Stimulated activated CD4-positive, alpha-beta T cell treated with anti-CD3 and anti-CD28 coated beads, Interleukin-12 subunit alpha, Interleukin-12 subunit beta, amount 100 ng/mL, for 4 hours (primary cell): ENCODE data around the gene ZNF775.

Source experiments
- DNase-seq: peaks from one replicate; pipeline ENCODE4 v3.0.0-alpha.2; 2020

ZNF775 gene

DNA sequence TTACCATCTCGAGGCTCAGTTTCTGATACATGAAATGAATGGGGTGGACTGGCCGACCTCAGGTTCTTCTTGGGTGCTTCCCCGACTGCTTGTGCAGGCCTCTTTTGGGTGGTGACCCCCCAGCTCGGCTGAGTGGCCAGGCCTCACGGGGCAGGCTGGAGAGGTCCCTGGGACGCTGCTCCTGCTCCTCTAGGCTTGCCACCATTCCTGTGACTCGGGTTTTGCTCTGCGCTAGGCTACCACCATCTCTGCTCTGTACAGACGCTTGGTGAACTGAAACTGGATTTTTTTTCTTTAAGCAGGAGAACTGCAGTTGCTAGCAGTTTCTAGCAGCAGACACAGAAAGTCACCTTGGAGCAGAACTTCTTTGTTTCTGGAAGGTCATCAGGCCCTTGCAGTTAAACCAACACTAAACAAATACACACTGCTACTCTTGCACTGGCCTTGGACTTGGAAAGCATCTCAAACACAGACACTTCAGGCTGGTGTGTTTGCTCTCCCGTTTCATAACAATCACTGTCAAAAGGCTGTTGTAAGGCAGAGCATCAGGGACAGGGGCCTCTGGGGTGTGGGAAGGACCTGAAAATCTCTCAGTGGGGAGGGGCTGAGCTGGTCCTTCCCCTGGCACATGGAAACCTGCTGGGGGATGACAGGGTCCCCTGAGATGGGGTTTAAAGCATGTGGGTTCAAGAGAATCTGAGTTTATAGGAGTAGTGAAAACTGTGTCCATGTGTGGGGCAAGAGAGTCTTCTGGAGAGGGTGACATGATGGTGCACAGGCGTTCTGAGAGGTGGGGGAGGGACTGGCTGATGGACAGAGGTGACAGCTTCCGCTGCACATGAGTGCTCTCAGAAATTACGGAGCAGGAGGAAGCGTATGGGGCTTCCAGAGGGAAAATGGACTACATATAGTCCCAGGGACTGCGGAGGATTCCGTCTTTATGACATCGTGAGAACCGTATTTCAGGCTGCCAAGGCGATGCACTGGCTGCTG lies 36.3 kb downstream of the ZNF775 start:
- no peak for DNase-seq

DNA sequence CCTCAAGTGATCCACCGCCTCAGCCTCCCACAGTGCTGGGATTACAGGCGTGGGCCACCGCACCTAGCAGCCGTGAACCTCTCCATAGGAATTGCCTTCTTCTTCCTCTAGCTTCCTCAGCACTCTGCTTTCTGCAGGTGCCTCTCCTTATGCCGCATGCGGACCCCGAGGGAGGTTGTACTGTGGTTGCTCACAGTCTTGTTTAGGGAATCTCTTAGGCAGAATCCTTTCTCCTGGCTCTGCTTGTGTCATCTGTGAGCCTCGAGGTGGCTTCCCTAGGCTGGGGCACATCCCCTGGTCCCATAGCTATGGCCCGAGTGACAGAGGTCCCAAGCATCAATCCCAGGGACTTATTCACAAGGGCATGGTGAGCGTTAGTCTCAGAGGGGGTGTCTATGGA lies 38.1 kb downstream of the ZNF775 start:
- no peak for DNase-seq

DNA sequence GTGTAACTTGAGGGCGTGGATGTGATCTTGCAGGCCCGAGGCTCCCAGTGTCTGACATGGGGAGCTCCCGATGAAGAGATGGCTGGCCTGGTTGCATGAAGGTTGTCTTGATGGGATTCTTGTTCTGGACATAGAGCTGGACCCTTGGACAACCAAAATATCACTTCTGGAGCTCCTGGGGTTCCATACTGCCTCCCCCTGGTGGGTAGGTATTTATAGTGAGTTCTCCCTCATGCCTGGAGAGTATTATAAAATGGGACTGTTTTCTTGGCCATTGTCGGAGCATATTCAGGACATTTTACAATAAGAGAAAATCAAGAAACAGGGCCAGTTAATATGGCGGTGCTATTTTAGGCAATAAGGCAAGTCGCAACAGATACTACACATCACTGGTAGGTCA lies 38.7 kb downstream of the ZNF775 start:
- no peak for DNase-seq

DNA sequence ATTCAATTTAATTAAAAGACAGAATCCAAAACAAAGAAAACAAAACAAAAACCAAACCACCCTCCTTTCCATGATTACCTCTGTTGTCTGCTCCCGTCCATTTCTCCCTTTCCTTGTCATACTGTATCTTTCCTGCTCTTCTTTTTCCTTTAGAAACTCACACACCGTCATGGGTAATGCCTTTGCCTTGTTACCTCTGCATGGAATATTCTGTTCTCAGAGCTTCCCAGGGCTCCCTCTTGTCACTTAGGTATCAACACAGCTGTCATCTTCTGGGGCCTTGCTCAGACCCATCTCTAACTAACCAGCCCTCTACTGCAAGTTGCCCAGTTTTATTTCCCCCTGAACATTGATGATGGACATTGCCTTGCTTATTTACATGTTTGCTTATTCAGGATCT lies 41.1 kb downstream of the ZNF775 start:
- DNase-seq, result no peak

DNA sequence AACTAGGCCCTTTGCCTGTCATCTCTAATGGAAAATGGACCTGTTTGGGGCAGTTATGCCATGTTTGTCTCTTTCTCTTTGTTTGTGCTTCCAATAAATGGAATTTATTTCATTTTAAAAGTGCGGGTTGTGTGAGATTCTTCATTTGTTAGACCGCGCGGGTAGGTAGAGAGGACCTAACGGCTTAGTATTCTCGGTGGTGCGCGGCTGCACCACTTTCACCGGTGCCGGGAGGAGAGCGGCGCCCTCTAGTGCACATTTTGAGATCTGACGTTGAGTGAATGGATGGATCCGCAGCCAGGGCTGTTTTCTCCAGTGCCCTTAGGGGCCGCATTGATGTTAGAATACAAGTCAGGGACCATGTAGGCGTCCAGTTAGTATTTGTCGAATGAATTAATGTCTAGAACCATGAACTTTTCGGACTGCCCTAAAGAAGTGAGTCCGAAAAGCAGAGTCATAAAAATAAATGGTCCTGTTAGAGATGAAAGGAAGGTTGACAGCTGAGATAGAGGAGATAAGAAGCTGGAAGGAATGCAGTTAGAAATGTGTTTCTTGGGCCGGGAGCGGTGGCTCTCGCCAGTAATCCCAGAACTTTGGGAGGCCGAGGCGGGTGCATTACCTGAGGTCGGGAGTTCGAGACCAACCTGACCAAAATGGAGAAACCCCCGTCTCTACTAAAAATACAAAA lies 42.0 kb downstream of the ZNF775 start:
- peak; percentile 82 for DNase-seq

DNA sequence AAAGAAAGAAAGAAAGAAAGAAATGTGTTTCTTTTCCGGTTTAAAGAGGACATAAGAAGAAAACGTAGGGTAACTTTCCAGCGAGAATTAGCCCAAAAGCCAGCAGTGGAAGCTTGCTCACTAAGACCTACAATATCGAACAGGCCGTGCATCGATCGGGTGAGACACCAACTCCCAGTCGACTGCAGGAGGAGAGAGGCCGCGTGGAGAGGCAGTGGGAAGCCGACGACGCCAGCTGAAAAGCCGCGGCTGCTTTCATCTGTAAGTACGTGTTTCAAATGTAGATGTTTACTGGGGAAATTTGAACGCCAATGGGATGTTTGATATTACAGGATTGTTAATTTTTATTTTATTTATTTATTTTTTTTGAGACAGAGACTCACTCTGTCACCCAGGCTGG lies 42.7 kb downstream of the ZNF775 start:
- no peak for DNase-seq

DNA sequence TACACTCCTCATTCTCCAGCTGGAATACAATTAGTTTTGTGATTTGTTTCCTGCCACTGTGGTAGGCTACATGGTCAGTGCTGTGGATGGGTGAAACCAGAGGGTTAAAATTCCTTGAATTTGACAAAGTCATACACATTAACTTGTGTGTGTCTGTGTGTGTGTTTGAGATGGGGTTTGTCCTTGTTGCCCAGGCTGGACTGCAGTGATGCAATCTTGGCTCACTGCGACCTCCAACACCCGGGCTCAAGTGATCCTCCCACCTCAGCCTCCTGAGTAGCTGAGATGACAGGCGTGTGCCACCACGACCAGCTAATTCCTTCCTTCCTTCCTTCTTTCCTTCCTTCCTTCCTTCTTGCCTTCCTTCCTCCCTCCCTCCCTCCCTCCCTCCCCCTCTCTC lies 46.5 kb downstream of the ZNF775 start:
- no peak for DNase-seq

DNA sequence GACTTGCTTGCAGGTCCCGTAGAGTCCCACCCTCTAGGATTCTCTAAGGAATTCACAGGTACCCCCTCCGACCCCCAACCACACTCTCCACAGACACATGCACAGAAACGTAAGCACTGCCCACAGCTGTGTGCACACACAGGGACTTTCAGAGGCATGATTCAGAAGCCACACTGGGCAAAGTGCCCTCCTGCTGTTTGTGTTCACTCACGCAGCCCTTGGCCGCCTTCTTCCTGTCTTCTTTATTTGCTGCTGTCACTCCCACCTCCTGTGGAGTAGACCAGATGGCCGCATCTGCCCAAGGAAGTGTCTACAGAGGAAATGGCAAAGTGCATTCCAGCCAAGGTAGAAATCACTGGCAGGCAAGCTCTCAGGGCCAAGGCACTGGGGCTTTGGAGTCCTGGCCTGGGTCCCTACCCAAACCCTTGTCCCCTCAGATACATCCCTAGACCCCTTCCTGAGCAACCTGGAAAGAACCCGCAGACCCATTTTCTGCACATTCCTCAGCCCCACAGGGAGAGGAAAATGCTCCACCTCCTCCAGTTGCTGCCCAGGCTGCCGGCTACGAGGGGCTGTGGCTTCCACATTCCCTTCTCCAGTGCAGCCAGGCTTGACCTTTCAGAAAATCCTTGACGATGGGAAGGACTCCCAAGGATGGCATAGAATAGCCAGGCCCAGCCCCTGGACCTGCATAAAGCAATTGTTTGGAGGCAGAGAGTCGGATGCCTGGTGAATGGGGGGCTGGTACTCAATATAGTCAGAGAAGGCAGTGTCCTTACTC lies 49.7 kb downstream of the ZNF775 start:
- DNase-seq, result no peak

DNA sequence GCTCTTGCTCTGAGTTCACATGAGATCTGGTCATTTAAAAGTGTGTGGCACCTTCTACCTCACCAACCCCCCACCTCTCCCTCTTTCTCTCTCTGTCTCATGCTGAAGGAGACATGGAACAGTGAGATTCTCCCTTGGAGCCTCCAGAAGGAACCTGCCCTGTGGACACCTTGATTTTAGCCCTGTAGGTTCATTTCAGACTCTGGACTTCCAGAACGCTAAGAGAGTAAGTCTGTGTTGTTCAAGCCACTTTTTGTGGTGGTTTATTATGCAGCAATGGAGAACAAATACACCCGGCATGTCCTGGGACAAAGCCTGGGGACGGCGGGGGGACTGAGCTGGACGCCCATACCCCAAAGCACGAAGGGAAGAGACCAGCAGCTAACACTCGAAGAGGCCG lies 50.6 kb downstream of the ZNF775 start:
- no peak for DNase-seq

DNA sequence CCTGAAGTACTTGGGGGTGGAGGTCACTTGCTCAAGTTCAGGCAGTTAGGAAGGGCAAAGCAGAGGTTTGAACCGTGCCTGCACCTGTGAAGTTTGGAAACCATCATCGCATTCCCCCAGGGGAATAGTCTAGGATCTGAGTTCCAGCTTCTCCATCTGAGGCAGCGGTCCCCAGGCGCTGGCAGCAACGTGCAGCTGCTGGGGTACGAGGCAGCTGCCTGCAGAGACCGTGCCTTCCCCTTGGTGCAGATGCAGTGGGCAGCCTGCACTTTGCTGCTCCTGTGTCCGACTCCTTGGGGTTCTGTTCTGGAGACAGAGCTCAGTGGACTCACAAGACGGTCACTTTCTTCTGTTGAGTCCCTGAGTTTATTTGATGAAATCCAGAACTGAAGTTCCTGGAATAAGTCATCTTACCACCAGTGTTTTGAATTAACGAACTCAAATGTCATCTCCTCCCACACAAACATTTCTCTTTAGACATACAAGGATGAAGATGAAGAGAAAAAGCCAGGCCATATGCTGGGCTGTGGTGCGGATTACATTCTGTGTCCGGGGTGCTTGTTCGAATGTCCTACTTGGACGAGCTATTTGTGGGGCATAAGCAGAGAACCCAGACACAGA lies 51.4 kb downstream of the ZNF775 start:
- DNase-seq, result no peak

DNA sequence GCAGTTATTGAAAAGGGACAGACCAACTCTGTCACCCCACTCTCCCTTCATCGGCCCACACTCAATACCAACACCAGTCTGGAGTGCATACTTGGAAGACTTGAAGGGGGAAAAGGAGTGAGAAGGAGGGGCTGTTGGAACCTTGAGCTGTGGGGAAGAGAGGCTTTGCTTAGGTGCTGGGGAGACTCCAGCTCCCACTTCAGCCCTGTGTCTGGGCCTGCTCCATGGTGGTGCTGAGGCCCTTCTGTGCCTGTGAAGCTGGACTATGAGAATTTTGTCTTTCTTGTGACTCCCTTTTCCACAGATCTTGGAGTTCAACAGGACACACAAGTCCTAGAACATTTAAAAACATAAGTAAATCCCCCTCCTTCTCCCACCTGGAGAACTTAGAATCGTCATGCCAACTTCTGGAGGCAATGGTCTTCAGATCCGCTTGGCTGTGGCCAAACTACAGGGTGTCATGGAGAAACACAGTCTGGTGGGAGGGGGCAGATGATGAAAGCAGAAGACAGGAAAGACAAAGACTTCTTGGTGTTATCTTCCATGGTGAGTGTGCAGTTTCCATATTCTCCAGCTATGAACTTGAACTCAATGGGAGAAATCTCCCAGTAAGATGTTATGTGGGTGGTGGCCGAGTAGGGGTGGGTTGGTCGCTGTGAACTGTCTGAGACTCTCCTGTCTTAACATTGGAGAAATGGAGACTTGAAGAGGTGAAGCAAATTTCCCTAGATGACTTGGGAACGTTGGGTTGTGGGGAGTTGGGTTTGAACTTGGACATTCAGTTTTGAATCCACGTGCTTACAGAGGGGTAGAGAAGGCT lies 52.9 kb downstream of the ZNF775 start:
- DNase-seq, result no peak

DNA sequence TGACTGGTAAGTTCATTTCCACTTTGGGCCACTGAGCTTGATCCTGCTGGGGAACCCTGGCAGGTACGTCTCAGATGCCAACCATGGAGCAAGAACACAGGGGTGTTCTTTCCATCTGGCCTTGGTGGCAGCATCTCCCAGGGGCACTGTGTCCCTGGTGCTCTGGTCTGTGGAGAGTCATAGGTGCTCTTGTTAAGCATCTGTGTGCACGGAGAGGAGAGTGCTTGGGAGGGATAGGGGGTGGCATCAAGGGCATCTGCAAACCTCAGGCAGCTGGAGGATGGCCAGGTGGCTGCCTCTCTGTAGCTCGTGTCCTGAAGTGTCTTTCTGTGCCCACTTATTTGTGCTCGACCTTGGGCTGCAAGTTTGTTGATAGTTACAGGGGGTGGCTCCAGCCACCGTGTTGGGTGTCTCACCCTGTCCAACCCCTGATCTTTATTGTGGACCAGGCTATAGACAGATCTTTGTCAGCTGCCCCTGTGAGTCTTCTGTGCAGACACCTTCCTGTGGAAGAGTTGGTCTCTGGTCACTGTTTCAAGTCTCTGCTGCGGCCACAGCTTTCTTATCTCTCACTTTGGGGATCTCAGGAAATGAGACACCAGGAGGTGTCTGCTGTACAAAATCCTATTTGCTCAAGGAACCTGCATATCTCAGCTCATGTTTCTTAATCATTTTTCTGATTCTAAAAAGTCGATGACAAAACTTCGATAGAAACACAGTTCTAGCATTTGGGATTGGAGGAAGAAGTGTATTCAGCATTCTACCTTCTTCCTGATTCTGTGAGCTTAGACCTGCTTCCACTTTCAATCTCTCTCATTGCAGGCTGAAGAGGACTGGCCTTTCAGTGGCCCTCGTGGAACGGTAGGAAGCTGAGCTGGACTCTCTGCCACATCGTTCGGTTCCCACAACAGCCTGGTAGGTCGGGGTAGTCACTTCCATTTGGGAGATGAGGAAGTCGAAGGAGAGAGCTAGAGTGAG lies 54.1 kb downstream of the ZNF775 start:
- DNase-seq, result no peak

DNA sequence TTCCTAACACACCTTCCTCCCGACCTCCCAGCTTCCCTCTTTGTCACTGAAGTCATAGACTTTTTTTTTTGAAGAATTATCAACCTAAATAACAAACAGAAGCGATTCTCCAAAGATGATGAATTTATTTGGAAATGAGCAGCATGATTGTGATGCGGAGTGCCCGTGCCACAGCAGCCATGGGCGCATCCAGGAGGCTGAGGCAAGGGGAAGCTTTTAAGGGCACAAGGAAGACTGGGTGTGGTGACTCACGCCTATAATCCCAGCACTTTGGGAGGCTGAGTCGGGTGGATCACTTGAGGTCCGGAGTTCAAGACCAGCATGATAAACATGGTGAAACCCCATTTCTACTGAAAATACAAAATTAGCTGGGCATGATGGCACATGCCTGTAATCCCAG lies 55.1 kb downstream of the ZNF775 start:
- no peak for DNase-seq

DNA sequence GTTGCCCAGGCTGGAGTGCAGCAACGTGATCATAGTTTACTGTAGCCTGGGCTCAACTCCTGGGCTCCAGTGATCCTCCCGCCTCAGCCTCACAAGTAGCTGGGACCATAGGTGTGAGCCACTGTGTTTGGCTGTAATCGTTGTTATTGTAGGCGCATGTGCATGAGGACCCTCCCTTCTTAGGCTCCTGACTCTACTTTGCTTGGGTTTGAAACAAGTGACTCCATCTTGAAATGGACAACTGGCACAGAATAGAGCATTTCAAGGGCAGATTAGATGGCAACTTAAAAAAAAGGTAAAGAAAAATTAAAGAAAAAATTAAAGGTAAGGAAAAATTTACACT lies 55.9 kb downstream of the ZNF775 start:
- DNase-seq, result no peak

DNA sequence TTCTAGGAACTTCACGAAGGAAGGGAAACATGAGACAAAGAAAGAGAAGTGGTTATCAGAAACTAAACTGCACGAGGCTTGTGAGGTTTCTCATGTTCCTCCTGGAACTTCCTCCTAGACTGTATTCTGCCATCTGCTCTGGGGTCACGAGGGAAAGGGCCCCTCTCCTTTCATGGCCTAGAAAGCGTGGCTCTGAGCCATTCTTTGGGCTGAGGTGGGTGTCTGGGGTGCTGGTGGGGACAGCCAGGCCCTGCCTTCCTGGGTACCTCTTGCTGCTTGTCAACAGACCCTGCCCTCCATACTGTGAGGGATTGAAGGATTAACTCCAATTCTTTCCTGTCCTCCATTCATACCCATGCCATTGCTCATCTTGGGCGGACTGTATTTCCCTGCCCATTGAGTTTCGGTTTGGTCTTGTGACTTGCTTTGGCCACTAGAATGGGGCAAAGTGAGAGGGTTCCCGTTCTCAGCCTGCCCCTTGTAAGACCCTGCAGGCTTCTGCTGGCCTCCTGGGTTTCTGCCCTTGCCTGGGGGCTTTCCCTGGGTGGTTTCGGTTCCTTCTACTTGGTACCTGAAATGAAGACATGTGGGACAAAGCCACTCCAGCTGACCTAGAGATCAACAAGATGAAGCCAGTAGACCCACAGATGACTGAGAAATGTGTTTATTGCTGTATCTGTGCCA lies 56.4 kb downstream of the ZNF775 start:
- no peak for DNase-seq

DNA sequence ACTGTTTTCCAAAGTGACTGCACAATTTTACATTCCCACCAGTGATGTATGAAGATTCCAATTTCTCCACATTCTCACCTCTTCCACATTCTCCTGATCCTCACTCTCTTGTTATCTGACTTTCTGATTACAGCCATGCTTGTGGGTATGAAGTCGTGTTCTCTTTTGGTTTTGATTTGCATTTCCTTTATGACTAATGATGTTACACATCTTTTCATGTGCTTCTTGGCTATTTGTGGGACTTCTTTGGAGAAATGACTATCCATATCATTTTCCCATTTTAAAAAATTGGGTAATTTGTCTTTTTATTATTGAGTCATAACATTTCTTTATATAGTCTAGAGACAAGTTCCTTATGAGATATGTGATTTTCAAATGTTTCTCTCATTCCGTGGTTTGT lies 60.8 kb downstream of the ZNF775 start:
- DNase-seq, result no peak

DNA sequence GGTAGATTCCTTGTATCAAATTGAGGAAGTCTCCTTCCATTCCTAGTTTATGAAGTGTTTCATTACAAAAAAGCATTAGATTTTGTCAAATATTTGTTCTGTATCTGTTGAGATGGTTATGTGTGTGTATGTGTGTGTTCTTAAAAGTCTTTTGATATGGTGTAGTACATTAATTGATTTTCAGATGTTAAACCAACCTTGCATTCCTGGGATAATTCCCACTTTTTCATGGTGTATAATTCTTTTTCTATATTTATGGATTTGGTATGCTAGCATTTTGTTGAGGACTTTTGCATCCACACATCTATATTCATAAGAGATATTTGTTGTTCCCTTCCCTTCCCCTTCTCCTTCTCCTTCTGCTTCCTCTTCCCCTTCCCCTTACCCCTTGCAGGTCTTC lies 62.4 kb downstream of the ZNF775 start:
- DNase-seq, result no peak

DNA sequence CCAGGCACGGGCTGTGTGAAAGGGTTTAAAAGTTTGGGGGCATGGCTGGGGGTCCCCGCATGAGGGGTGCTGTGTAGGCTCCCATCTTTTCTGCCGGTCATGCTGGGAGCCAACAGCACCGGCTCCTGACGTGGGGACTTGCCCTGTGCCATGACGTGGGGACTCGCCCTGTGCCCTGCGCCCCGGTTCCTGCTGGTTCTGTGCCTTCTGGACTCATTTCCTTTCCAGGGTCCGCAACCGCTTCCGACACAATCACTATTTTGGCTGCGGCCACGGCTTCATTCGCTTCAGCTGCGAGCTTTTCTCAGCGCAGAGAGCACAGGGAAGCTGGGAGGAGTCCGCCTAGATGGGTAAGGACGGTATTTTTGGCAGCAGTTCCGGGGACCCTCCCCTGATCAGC lies 63.7 kb downstream of the ZNF775 start:
- no peak for DNase-seq

DNA sequence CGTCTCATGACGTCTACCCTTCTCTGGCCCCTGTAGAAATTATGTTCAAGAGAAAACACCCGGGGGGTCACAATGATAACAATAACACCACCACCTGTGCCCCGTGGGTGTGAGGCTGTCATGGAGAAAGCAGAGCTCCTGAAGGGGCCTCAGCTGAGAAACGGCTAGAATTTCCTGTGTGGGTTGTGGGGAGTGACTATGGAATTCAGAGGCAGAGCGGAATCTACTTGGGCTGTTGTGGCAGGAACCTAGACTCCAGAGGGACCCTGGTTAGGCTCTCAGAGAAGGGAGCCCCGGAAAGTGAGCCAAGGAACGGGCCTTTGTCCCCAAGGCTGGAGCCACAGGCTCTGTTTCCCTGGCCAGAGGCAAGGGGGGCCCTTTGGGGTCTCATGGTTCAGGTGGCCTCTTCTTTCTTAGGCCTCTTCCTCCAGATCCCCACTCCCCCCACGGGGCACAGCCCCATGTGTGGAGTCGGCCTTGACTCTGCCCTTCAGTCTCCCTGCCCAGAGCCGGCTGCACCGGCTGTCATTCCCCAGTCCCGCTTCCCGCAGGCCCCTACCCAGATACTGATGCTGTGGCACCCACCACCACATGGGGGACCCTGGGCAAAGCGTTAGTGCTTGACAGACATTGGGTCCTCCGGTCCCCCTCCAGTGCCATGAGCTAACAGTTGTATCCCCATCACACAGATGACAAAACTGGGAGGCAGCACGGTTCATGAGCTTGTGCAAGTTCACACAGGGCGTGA lies 64.8 kb downstream of the ZNF775 start:
- no peak for DNase-seq
